ENCODE data around the gene GEMIN7.
A peak's percentile ranks its signal among the peaks of the same experiment; 100 is the strongest.

The GEMIN7 gene

DNA sequence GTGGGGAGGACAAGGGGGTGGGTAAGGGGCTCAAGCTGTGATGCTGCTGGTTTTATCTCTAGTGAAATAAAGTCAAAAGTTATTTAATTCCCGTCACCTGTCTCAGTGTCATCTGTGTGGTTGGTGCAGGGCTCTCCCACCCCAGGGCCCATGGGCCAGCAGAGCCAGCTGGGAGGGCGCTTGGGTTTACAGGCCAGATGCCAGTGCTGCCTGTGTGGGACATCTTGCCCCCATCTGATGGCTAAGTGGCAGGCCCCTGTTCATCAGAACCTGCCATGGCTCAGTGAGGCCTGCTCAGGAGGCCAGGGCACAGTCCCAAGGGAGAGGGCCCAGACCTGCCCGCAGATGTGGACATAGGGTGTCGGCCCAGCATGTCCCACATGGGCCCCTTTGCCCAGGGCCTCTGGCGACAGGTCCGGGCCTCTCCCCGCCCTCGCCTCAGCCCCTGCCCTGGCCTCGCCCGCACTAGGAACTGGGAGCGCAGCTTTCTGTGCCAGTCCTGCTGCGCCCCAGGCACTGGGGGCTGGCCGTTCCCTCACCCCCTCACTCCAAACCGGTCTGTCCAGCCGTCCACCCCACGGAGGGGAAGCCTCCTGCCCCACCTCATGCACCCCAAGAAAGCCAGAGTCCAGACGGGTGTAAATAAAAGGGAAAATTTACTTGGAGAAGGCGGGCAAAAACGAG lies 8.1 kb upstream of the GEMIN7 start:
- Mint-ChIP-seq H3K4me1 (peaks cover 16 to 48% of the 10 kb centered on the region in 2 donors), H3K4me3 (no peak overlapping the region), H3K36me3 (peaks cover 41 to 62% of the 10 kb centered on the region in 2 donors), H3K9me3 (no peaks in the 10 kb centered on the region), H3K27ac (peak overlapping the region; percentile 79), H3K27me3 (no peaks in the 10 kb centered on the region)
- no peak for ATAC-seq (replicated peaks)
- DNase-seq: no peak

DNA sequence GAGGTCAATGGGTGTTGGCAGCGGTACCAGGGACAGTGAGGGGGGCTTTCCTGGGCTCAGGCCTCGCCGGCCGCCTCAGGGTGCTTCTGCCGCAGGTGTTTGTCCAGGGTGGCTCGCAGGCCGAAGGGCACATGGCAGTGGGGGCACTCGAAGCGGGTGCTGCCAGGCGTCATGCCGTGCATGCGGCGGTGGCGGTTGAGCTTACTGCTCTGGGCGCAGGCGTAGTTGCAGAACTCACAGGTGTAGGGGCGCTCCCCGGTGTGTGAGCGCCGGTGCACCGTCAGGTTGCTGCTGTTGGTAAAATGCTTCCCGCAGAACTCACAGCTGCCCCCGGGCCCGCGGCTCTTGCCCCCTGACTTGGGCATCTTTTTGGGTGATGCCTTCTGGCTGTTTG lies 7.5 kb upstream of the GEMIN7 start:
- DNase-seq (no peak), ATAC-seq (replicated peaks) (no peak)
- H3K4me1 Mint-ChIP-seq: peaks cover 16 to 49% of the 10 kb centered on the region in 2 donors
- H3K27me3 Mint-ChIP-seq: no peaks in the 10 kb centered on the region
- H3K36me3 Mint-ChIP-seq: peaks cover 41 to 62% of the 10 kb centered on the region in 2 donors
- H3K4me3 Mint-ChIP-seq: no peak overlapping the region
- peak overlapping the region; percentile 79 for H3K27ac Mint-ChIP-seq
- no peaks in the 10 kb centered on the region for H3K9me3 Mint-ChIP-seq

DNA sequence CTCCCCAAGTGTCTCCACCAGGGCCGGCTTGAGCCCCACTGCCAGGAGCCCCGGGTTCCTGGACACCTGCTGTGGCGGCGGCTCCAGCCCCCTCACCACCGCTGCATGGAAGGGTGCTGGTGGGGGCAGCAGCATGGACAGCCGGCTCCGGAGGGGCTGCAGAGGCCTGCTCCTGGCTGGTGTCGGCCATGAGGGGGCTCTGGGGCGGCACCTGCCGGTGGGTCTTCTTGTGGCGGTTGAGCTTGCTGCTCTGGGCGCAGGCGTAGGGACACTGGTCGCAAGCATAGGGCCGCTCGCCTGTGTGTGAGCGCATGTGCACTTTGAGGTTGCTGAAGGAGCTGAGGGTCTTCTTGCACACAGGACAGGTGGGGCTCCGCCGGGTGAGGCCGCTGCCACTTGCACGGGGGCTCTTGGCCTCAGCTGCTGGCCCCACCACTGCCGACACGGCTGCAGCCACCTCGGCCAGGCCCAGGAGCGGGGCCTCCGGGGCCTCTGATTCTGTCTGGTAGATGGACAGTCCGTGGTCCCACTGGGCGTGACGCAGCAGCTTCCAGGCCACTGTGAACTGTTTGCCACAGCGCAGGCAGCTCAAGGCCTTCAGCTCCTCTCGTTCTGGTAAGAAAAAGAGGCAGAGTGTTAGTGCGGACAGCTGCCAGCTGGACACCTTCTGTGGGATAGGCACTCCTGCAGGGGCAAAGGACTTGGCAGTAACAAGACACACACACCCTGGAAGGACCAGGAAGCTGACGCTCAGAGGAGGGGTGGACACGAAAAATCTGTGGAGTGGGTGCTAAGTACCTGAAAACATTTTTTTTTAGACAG lies 6.9 kb upstream of the GEMIN7 start:
- H3K27me3 Mint-ChIP-seq: no peaks in the 10 kb centered on the region
- no peak overlapping the region for H3K4me3 Mint-ChIP-seq
- peaks cover 36 to 58% of the 10 kb centered on the region in 2 donors for H3K36me3 Mint-ChIP-seq
- no peak for ATAC-seq (replicated peaks)
- peak overlapping the region; percentile 25 for H3K27ac Mint-ChIP-seq
- no peak for DNase-seq
- peaks cover 22 to 50% of the 10 kb centered on the region in 2 donors for H3K4me1 Mint-ChIP-seq
- no peaks in the 10 kb centered on the region for H3K9me3 Mint-ChIP-seq

DNA sequence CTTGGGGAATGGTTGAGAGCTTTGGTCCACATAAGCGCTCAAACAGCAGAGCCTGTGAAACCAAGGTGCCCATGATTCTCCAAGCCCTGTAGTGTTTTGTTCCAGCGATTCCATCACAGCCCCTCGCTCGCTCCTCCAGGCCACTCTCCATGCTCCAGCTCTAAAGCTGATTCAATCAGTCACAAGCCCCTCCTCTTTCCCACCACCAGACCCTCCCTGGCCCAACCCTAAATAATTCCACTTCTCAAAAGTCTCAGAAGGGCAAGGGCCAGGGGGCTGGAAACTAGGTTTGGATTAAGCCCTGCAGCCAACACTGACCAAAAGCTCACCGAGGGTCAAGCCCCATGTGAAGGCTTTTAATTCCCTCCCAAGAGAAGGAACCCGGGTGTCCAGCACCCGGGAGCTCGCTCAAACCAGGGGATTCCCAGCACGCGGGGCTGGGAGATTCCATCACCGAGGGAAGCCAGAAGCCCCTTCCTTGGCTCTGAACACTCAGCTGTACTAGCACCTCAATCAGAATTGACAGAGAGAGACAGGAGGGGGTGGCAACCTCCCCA lies 4.2 kb upstream of the GEMIN7 start:
- Mint-ChIP-seq H3K27me3 (no peaks in the 10 kb centered on the region), H3K36me3 (peaks cover 31 to 44% of the 10 kb centered on the region in 2 donors), H3K4me3 (peak overlapping the region; percentile 96 to 97), H3K27ac (peak overlapping the region; percentile 93), H3K9me3 (no peaks in the 10 kb centered on the region), H3K4me1 (peaks cover 24 to 60% of the 10 kb centered on the region in 2 donors)
- ATAC-seq (replicated peaks): no peak
- no peak for DNase-seq

DNA sequence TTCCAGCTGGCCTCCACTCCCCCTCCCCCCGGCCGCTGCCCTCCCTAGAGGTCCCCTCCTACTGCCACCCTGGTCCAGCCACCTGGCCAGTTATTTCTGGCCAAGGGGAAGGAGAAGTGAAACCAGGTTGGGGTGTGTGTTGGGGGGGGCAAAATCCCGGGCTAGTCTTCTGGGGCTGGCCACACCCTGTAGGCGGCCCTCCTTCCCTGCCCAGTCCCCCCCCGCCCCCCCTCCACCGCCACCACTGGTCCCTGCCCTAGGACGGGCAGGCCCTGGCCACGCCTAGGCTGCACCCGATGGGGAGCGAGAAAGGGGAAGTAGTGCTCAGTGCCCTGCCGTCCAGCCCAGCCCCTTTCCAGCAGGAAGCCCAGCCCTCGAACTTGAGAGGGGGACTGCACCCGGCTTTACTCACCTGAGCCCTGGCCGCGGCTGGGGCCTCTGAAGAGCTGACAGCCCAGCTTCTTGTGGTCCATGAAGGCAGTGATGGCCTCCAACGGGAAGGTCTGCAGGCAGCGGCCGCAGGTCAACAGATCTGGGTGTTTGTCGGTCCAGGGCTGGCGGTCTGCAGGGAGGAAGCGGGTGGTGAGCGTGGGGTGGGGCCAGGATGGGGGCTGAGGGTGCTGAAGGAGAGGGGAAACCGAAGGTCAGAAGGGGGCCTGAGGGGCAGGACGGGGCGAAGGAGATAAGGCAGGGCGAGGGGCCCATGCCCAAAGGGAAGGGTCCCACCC lies 3.6 kb upstream of the GEMIN7 start:
- Mint-ChIP-seq H3K9me3 (no peaks in the 10 kb centered on the region), H3K4me3 (peak overlapping the region; percentile 96 to 97), H3K27me3 (no peaks in the 10 kb centered on the region), H3K27ac (peak overlapping the region; percentile 96), H3K36me3 (peaks cover 27 to 38% of the 10 kb centered on the region in 2 donors), H3K4me1 (peaks cover 24 to 60% of the 10 kb centered on the region in 2 donors)
- ATAC-seq (replicated peaks) (peak; percentile 71 to 79), DNase-seq (peak; percentile 84)

DNA sequence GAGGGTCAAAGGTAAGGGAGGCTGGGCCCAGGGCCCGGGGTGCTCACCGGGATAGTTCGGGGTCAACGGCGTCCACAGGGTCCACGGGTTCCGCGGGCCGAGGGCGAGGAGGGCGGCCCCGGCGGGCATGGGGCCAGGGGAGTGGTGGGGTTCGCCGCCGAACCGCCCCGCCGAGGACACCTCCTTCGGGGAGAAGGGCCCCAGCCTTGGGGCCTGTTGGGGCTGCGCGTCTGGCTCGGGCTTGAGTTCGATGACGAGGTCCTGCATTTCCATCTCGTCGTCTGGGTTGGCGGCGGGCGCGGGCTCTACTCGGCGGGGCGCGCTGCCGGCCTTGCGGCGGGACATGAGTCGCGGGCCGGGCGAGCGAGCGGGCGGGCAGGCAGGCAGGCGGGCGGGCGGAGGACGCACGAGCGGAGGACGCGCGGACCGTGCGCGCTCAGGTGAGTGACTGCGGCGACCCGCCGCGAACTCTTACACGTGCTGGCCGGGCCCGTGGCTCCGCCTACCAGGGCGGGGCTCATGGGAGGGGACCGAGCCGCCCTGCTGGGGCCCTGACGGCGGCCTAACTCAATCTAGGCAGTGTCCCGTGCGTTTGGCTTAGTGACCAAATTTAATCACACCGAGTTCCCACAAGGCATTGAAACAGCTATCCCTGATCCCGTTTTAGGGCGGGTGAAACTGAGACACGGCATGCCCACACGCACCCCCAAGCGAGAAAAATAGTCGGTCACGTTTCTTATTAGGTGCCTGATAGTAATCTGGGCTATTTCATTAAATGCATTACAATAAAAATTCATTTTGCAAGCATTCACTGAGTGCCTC lies 2.8 kb upstream of the GEMIN7 start, which contains the start of gene ZNF296:
Gene ZNF296 (minus strand): TSS at position 450 of the 822 bp plus-strand sequence. CDS start 105 bp downstream, at position 345.
- Mint-ChIP-seq H3K27me3 (no peaks in the 10 kb centered on the region), H3K4me3 (peak within 1 kb of the TSS; percentile 96 to 97), H3K27ac (peak within 1 kb of the TSS; percentile 96), H3K9me3 (no peaks in the 10 kb centered on the region), H3K4me1 (peaks cover 25 to 63% of the 10 kb centered on the region in 2 donors), H3K36me3 (peaks cover 28 to 35% of the 10 kb centered on the region in 2 donors)
- ATAC-seq (replicated peaks): peak; percentile 66 to 68
- DNase-seq: peak; percentile 83

DNA sequence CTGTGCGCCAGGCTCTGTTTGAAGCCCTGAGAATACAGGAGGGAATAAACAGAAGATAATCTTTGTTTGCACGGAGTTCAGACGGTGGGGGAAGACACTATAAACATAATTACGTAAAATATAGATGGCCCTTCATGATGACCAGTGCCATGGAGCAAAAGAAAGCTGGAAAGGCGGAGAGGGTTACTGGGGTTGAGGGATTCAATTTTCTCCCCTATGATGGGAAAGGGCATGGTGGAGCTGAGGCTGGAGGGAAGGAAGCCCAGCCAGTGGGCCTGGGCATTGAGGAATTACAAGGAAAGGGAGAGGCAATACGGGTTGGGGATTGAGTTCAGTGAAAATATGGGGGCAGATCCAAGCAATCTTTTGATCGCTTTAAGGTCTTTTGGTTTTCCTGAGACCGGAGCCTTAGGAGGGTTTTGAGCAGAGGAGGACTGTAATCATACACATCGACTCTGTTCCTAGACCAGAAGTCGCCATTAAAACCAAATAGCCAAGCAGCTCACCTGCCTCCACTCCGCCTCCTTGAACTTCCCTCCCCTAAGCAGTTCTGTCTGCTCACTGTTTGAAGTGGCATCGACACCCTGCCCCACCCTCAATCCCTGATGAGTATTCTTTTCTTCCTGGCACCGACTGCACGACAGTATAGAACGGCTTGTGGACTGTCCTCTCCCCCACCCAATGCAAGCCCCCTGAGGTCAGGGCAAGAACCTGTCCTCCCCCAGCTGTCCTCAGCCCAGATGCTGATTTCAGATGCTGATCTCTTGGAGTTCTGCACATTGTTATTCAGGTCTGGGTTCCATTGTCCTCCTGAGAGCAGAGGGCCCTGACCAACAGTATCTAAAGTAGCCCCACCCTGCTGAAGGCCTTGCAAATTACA lies 2.0 kb upstream of the GEMIN7 start:
- DNase-seq (no peak), ATAC-seq (replicated peaks) (no peak)
- peaks cover 31 to 41% of the 10 kb centered on the region in 2 donors for H3K36me3 Mint-ChIP-seq
- no peaks in the 10 kb centered on the region for H3K27me3 Mint-ChIP-seq
- peak overlapping the region; percentile 96 for H3K27ac Mint-ChIP-seq
- H3K4me3 Mint-ChIP-seq: peak overlapping the region; percentile 96 to 97
- no peaks in the 10 kb centered on the region for H3K9me3 Mint-ChIP-seq
- H3K4me1 Mint-ChIP-seq: peaks cover 29 to 66% of the 10 kb centered on the region in 2 donors

DNA sequence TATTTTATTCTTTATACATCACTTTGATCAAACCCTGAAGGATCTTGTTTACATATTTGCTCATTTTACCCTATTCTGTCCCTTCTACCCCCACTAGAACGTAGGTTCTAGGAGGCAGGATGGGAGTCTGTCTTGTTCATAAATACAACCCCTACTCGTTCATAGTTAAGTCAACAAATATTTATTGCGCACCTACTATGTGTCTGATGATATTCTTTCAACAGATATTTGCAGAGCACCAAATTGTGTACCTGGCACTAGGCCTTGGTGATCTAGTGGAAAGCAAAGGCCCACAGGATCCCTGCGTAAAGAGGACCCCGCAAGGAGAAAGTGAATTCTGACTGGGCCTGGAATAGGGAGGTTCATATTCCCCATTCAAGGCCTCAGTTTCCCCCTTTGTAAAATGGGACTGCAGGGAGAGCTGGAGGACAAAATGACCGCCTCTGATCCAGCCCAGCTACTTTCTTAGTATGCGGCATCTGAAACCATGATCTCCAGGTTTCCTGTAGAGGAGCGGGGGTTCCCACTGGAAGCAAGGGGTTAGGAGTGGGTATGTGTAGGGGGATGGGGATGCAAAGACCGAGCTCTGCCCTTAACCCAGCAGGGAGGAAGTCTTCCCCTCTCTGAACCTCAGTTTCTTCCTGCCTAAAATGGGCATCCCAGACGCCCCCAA lies 534 bp upstream of the GEMIN7 start:
- Mint-ChIP-seq H3K36me3 (peaks cover 32 to 36% of the 10 kb centered on the region in 2 donors), H3K27ac (peak overlapping the region; percentile 96), H3K4me3 (peak overlapping the region; percentile 97 to 99), H3K27me3 (no peaks in the 10 kb centered on the region), H3K4me1 (peaks cover 30 to 60% of the 10 kb centered on the region in 2 donors), H3K9me3 (no peaks in the 10 kb centered on the region)
- ATAC-seq (replicated peaks) (no peak), DNase-seq (no peak)

DNA sequence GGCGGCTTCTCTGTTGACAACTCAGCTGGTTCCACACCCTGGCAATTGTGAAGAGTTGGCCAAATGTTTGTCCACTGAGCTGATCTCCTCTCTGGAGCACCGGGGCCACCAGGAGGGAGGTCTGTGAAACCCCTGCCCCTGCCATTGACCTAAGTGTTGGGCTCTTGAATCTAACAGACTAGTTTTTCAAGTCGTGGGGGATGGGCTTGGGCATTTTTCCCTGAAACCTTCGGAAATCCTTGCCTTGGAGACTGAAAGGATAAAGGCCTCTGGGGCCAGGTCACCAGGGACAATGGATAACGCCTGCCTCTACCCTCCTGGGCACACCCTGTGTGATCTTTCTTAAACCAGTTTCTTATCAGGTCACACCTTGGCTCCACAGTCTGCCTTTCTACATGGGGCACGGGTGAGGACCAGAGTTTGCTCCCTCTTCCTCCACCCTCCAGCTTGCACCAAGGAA lies 881 bp downstream of the GEMIN7 start:
- ATAC-seq (replicated peaks): no peak
- Mint-ChIP-seq H3K9me3 (no peaks in the 10 kb centered on the region), H3K4me1 (peaks cover 27 to 55% of the 10 kb centered on the region in 2 donors), H3K4me3 (peak overlapping the region; percentile 97 to 99), H3K27ac (peak overlapping the region; percentile 96), H3K27me3 (no peaks in the 10 kb centered on the region), H3K36me3 (peaks cover 27 to 32% of the 10 kb centered on the region in 2 donors)
- no peak for DNase-seq

DNA sequence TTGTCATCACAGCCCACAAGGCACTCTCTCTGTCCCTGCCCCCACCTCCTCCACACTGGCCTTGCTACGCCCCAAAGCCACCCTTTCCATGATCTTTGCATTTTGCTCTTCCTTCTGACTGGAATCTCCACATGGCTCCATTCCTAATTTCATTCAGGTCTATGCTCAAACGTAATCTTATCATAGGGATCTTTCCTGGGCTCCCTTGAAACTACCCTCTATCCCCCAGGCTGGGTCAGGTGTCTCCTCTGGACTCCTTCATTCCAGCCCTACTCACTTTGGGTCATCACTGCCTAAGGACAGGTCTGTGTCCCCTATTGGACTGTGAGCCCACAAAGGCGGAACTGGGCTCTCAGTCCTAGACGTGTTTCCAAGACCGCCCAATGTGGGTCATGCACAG lies 3.1 kb downstream of the GEMIN7 start:
- H3K4me1 Mint-ChIP-seq: peaks cover 27 to 49% of the 10 kb centered on the region in 2 donors
- H3K27me3 Mint-ChIP-seq: no peaks in the 10 kb centered on the region
- no peak for DNase-seq
- ATAC-seq (replicated peaks): no peak
- H3K27ac Mint-ChIP-seq: peak overlapping the region; percentile 34
- peaks cover 27 to 40% of the 10 kb centered on the region in 2 donors for H3K36me3 Mint-ChIP-seq
- peak overlapping the region in 1 of 2 donors; percentile 23 for H3K4me3 Mint-ChIP-seq
- no peaks in the 10 kb centered on the region for H3K9me3 Mint-ChIP-seq

DNA sequence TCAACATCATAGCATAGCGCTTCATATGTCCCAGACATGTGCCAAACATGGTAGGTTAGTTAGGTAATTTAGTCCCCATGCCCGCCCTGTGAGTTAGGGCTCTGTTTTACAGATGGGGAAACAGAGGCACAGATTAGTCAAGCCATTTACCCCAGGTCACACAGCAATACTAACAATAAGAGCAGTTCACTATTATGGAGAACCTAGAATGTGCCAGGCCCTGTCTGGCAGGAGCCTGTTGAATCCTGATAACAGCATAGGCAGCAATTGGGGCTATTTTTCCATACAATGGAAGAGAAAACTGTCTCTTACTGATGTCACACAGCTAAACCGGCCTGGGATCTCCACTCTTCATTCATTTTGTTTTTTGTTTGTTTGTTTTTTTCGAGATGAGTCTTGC lies 7.4 kb downstream of the GEMIN7 start:
- Mint-ChIP-seq H3K4me1 (peaks cover 28 to 35% of the 10 kb centered on the region in 2 donors), H3K36me3 (peaks cover 34 to 61% of the 10 kb centered on the region in 2 donors), H3K27me3 (no peaks in the 10 kb centered on the region), H3K9me3 (peaks cover 2 to 3% of the 10 kb centered on the region in 2 donors), H3K27ac (no peak overlapping the region), H3K4me3 (no peak overlapping the region)
- no peak for DNase-seq
- no peak for ATAC-seq (replicated peaks)

DNA sequence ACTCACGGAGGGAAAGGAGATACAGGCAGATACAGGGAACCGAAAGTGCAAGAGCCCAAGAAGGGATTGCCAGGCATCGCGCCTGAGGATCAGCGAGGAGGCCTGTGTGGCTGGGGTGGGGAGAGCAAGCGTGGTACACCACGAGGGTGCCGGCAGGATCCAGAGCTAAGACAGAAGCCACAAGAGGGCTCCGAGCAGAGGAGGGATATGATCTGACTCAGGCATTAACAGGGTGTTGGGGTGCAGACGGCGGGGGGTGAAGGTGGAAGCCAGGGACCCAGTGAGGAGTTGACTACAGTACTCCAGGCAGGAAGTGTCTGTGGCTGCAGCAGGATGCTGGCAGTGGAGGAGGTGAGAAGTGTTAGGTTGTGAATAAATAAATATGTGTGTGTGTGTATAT lies 8.5 kb downstream of the GEMIN7 start:
- Mint-ChIP-seq H3K36me3 (peaks cover 25 to 52% of the 10 kb centered on the region in 2 donors), H3K27me3 (no peaks in the 10 kb centered on the region), H3K27ac (peak overlapping the region; percentile 67)

More for the DNA sequence above, 8.5 kb downstream of the GEMIN7 start:
- peak overlapping the region; percentile 47 to 49 for H3K4me3 Mint-ChIP-seq
- no peak for DNase-seq
- no peak for ATAC-seq (replicated peaks)
- H3K9me3 Mint-ChIP-seq: peaks cover 2 to 4% of the 10 kb centered on the region in 2 donors
- H3K4me1 Mint-ChIP-seq: peaks cover 21 to 33% of the 10 kb centered on the region in 2 donors
